OCI-LY1 (cell line): ENCODE results near the gene KLHL35.

Experiments used
- CTCF ChIP-seq: fragments of 200-600 bp; sonication (generic), shearing (Covaris generic); IDR thresholded peaks from 2 replicates; pipeline ENCODE4 v1.5.1; 2017; ENCODE audit warnings: mild to moderate bottlenecking, antibody characterized with exemption, low read length, moderate library complexity, mixed read lengths
- EZH2 ChIP-seq: fragments of 200-600 bp; sonication (generic), shearing (Covaris generic); IDR thresholded peaks from 2 replicates; pipeline ENCODE4 v1.8.0; 2017; ENCODE audit warnings: borderline replicate concordance, mixed run types, mild to moderate bottlenecking, antibody characterized with exemption, low read length, moderate library complexity, mixed read lengths

GRCh38 chr11:75427181-75427580 lies 5.8 kb downstream of the KLHL35 start:
- TF ChIP-seq CTCF (no peak), EZH2 (no peak)
